Panc1 (cell line): Measurements from ENCODE around the gene OR7A5. TPM values are rescaled to one million over a fixed set of nuclear protein-coding genes. Genes with fewer than 3 reads are reported as not detected.

Source experiments
- total RNA-seq: library from RNA; stranded (reverse); gene quantifications from one replicate; pipeline ENCODE4 v1.2.1, GENCODE V29; 2021; ENCODE audit not compliant: unreplicated experiment

OR7A5 gene
- total RNA-seq, 1 experiment from 2014 or later = not detected

Other genes starting within 250 kb of the OR7A5 start
- not detected for gene ADGRE3, start 160.3 kb downstream of the OR7A5 start, total RNA-seq
- gene ZNF333, start 145.1 kb downstream of the OR7A5 start, total RNA-seq = 9.2 TPM
- gene ADGRE2, start 56.6 kb downstream of the OR7A5 start, total RNA-seq = 0.21 TPM
- not detected for gene OR7C1, start within 50 bp of the OR7A5 start, total RNA-seq
- gene OR7A10, start 13.7 kb upstream of the OR7A5 start, total RNA-seq = not detected
- gene OR7A17, start 50.9 kb upstream of the OR7A5 start, total RNA-seq = not detected
- not detected for gene OR7C2, start 106.3 kb upstream of the OR7A5 start, total RNA-seq
- gene SLC1A6, start 144.7 kb upstream of the OR7A5 start, total RNA-seq = 0.15 TPM
- gene CASP14, start 214.3 kb upstream of the OR7A5 start, total RNA-seq = not detected
- not detected for gene OR1I1, start 247.0 kb upstream of the OR7A5 start, total RNA-seq